Loucy (cell line): ENCODE data around the gene ANKS3.

ENCODE experiments used
- EZH2phosphoT487 ChIP-seq: fragments of 200-600 bp; IDR thresholded peaks from 2 replicates; pipeline ENCODE4 v1.6.1; 2018; ENCODE audit warnings: antibody characterized with exemption, mild to moderate bottlenecking, moderate library complexity, borderline replicate concordance
- TF ChIP-seq, protein P1 (sequence below): fragments of 200-600 bp; sonication (generic); conservative IDR thresholded peaks from 2 replicates; pipeline ENCODE4 v1.5.1; 2014; ENCODE audit warnings: mild to moderate bottlenecking, antibody characterized with exemption, low read length

DNA sequence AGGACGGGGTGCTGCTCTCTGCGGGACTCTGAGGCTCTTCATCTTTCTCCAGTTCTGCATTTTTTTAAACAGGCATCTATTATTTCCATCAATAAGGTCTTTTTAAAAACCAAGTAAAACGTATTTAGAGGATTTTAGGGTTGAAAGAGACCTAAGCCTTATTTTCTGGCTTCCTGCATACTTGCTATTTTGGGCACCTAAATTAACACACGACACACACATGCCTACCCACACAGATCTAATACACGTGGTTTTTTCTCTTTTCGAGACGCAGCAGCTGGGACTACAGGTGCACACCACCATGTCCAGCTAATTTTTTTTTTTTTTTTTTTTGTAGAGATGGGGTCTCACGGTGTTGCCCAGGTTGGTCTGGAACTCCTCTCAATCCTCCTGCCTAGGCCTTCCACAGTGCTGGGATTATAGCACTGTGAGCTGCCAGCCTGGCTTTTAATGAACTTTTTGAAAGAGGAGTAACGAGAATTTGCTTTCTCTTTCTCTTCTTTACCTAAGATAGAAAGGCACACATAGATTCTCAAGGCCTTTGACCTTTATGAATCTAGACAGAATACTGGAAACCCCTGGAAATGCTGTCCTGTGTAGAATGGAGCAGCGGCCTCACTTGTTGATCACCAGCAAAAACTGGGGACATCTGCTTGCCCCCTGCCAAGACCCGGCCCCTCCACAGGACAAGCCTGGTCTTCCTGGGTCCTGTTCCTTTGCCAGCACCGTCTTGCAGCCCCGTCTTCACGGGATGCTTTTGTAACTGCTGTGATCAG lies 14.0 kb upstream of the ANKS3 start:
- TF ChIP-seq, protein P1, sequence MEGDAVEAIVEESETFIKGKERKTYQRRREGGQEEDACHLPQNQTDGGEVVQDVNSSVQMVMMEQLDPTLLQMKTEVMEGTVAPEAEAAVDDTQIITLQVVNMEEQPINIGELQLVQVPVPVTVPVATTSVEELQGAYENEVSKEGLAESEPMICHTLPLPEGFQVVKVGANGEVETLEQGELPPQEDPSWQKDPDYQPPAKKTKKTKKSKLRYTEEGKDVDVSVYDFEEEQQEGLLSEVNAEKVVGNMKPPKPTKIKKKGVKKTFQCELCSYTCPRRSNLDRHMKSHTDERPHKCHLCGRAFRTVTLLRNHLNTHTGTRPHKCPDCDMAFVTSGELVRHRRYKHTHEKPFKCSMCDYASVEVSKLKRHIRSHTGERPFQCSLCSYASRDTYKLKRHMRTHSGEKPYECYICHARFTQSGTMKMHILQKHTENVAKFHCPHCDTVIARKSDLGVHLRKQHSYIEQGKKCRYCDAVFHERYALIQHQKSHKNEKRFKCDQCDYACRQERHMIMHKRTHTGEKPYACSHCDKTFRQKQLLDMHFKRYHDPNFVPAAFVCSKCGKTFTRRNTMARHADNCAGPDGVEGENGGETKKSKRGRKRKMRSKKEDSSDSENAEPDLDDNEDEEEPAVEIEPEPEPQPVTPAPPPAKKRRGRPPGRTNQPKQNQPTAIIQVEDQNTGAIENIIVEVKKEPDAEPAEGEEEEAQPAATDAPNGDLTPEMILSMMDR, result no peak
- TF ChIP-seq EZH2phosphoT487, result no peak
